ENCODE results near the gene CRYBB3. TPM values are rescaled to one million over a fixed set of nuclear protein-coding genes. Genes with fewer than 3 reads are reported as not detected.

CRYBB3 gene
- total RNA-seq, 4 donors from 2014 or later = not detected

Small RNA genes lying within 50 kb of the gene (small RNA-seq; reads per million reads assigned to genes)
- gene Z99916.2 = not detected

Other genes starting within 250 kb of the CRYBB3 start
- 100 to 1,000 TPM in 1 of 4 donors, 10 to 100 TPM in 3; 63.2 to 111 (median 79.7) TPM for gene KIAA1671, start 247.1 kb upstream of the CRYBB3 start, total RNA-seq
- under 1 TPM in 1 of 4 donors, not detected in 3; 0.45 TPM for gene CRYBB2, start 19.8 kb downstream of the CRYBB3 start, total RNA-seq

All from thyroid gland (tissue), 4 donors.